Kidney (tissue), 14 donors: ENCODE results near the gene CXXC5. TPM values are rescaled to one million over a fixed set of nuclear protein-coding genes. Genes with fewer than 3 reads are reported as not detected.
A peak's percentile ranks its signal among the peaks of the same experiment; 100 is the strongest.

Experiments
- DNase-seq, 5 donors: peaks; one replicate each; pipeline ENCODE4 v3.0.0-alpha.2; 2013 to 2020
- FAIRE-seq: peaks from 2 replicates; lab custom pipeline; 2012; peaks lifted over from hg19 to GRCh38; lab: Jason Lieb, UNC
- H3K27ac ChIP-seq, 2 donors: one replicate each; pipeline ENCODE4 v1.7.0; 2013; ENCODE audit warnings: low read depth in 2 of 2, low read length in 2 of 2, inconsistent platforms in 1 of 2
- H3K27me3 ChIP-seq: one replicate; pipeline ENCODE4 v1.7.1; 2013; ENCODE audit warnings: low read length, inconsistent platforms; ENCODE audit not compliant: control insufficient read depth, insufficient read depth
- H3K36me3 ChIP-seq, 3 donors: one replicate each; pipeline versions ENCODE4 v1.7.0 to v1.7.1; 2013; ENCODE audit warnings: low read length in 3 of 3, control low read depth in 1 of 3, inconsistent platforms in 1 of 3; ENCODE audit not compliant: insufficient read depth in 3 of 3, control insufficient read depth in 2 of 3
- H3K4me1 ChIP-seq, 3 donors: one replicate each; pipeline versions ENCODE4 v1.7.0 to v1.7.1; 2013; ENCODE audit warnings: low read length in 3 of 3, inconsistent platforms in 1 of 3, low read depth in 1 of 3; ENCODE audit not compliant: control insufficient read depth in 2 of 3, insufficient read depth in 2 of 3
- H3K4me3 ChIP-seq, 3 donors: one replicate each; pipeline versions ENCODE4 v1.7.0 to v1.8.1; 2013; ENCODE audit warnings: low read length in 3 of 3, control low read depth in 1 of 3, inconsistent platforms in 1 of 3
- H3K9ac ChIP-seq, 3 donors: one replicate each; pipeline versions ENCODE4 v1.7.0 to v1.7.1; 2013; ENCODE audit warnings: low read length in 3 of 3, control low read depth in 1 of 3, inconsistent platforms in 1 of 3
- H3K9me3 ChIP-seq, 3 donors: one replicate each; pipeline versions ENCODE4 v1.7.0 to v1.7.1; 2013; ENCODE audit warnings: low read length in 3 of 3, control low read depth in 1 of 3, inconsistent platforms in 1 of 3; ENCODE audit not compliant: control insufficient read depth in 2 of 3, insufficient read depth in 1 of 3
- CTCF ChIP-seq: IDR thresholded peaks from 3 replicates; pipeline ENCODE4 v1.5.1; 2012; ENCODE audit warnings: mild to moderate bottlenecking, moderate library complexity, borderline replicate concordance; ENCODE audit not compliant: insufficient read depth; ENCODE audit errors: extremely low read depth
- intact Hi-C: fragments of 100-400 bp; cut with DNase I; formaldehyde crosslinking; loops from one replicate; pipeline ENCODE4 v1.11.1; 2022
- polyA plus RNA-seq: library from polyadenylated mRNA; stranded (reverse); fragments of 350-450 nt; fragmentation: Illumina TruSeq; extraction: RNeasy Lipid Tissue Mini Kit (QIAGEN cat#74804); gene quantifications from one replicate; pipeline ENCODE4 v1.2.3, GENCODE V29; 2014; ENCODE audit warnings: low read depth, low replicate concordance; ENCODE audit not compliant: insufficient read depth
- total RNA-seq: library from RNA; stranded (reverse); fragmentation: NEBNext Ultra II Directional; extraction: Animal tissue kit (Norgen Biotek cat#: 25700); gene quantifications from one replicate; pipeline ENCODE4 v1.2.1, GENCODE V29; 2021
- donor health status: control.
- donor health status: control.
- donor health status: control.
- donor health status: control.
- donor health status: control.
- donor health status: DM: yes; HTN: yes; CAD: no.
- donor health status: Normal renal cell carcinoma (clear cell type).

CXXC5 gene
- total and polyA plus RNA-seq, 2 donors from 2014 or later: 116 to 122 TPM

- TF ChIP-seq CTCF: no peak
- Histone ChIP-seq H3K4me3 (peak overlapping the region in 1 of 3 donors; percentile 13), H3K4me1 (peaks cover 0 to 47% (median 16%) of the 10 kb centered on the region in 3 donors), H3K36me3 (peaks cover 4 to 33% (median 10%) of the 10 kb centered on the region in 3 donors), H3K27ac (peak overlapping the region; percentile 8 to 49), H3K27me3 (no peaks in the 10 kb centered on the region), H3K9ac (no peak overlapping the region), H3K9me3 (no peaks in the 10 kb centered on the region)
- intact Hi-C loops: no loop called here
- DNase-seq (peak in 1 of 5 donors; percentile 47), FAIRE-seq (no peak)
Measured at GRCh38 chr5:139686706-139687441, 38.7 kb downstream of the CXXC5 start.

- DNase-seq: no peak
- H3K4me3 ChIP-seq: no peak overlapping the region
- FAIRE-seq: no peak
- TF ChIP-seq CTCF: no peak
- H3K9me3 ChIP-seq: no peaks in the 10 kb centered on the region
- H3K27ac ChIP-seq: peak overlapping the region; percentile 30 to 33
- H3K4me1 ChIP-seq: peaks cover 0 to 45% (median 16%) of the 10 kb centered on the region in 3 donors
- H3K27me3 ChIP-seq: no peaks in the 10 kb centered on the region
- peaks cover 4 to 26% (median 6%) of the 10 kb centered on the region in 3 donors for H3K36me3 ChIP-seq
- no peak overlapping the region for H3K9ac ChIP-seq
- intact Hi-C loops: no loop called here
Measured at GRCh38 chr5:139687656-139688055, 39.5 kb downstream of the CXXC5 start.

DNA sequence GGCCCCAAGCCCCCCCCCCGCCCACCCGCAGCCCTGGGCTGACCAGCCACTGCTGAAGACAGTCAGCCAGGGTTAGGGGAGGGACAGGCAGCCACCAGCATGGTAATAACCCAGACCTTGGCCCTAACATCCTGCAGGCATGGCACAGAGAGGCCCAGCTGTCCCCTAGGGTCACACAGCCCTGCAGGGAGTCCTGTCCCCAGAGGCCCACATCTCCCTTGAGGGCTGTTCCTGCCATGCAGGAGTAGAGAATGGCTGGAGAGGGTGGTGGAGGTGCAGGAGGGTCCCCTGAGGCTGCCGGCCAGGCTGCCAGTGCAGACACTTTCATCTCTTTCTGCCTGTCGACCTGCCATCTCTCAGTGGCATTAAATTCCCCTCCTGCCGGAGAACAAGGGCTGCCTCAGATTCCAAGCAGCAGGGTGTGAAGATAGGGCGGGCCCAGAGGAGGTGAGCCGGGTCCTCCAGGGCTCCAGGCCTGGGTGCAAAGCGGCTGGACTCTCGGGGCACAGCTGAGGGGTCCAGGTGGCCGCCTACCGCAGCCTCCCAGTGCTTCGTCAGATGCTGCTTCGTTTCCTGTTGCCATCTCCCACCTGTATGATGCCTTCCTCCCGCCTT, 40.0 kb downstream of the CXXC5 start:
- H3K9me3 ChIP-seq: no peaks in the 10 kb centered on the region
- H3K27me3 ChIP-seq: no peaks in the 10 kb centered on the region
- no peak overlapping the region for H3K9ac ChIP-seq
- peaks cover 0 to 45% (median 16%) of the 10 kb centered on the region in 3 donors for H3K4me1 ChIP-seq
- peak overlapping the region in 1 of 2 donors; percentile 61 for H3K27ac ChIP-seq
- FAIRE-seq: no peak
- DNase-seq: peak in 1 of 5 donors; percentile 56
- no peak for TF ChIP-seq CTCF
- no peak overlapping the region for H3K4me3 ChIP-seq
- intact Hi-C loops: no loop called here
- H3K36me3 ChIP-seq: peaks cover under 1 to 21% (median 3%) of the 10 kb centered on the region in 3 donors
